Heart left ventricle (tissue), 13 donors: ENCODE results near the gene EIF5A2.

Experiments used
- POLR2A ChIP-seq, 2 donors: fragments of 450-650 bp; IDR thresholded peaks; one replicate each; pipeline ENCODE4 v1.6.1; 2017; ENCODE audit warnings: antibody characterized with exemption in 2 of 2, mild to moderate bottlenecking in 2 of 2, moderate library complexity in 2 of 2
- TF ChIP-seq, protein P1 (sequence below), 12 donors: fragments of 200-600 bp; sonication (generic) in 4 of 12; IDR thresholded peaks; one replicate each; pipeline versions ENCODE4 v1.5.0 to v1.8.0; 2018 to 2022; ENCODE audit warnings: antibody characterized with exemption in 12 of 12, mild to moderate bottlenecking in 5 of 12
- donor health status: ischemic (EF 13 %, LVEDD 7.1; RV severe dilation, severe dysfunction).
- donor health status: DM: no; HTN: yes; CAD: no.
- donor health status: DM: no; HTN: no; CAD: no.
- donor health status: ischemic (EF 25% LVEDD 6.9; RV normal size, moderate dysfunction).
- donor health status: ischemic (EF 25% LVEDD 5.7; RV mildly dilated, moderate dysfunction).
- donor health status: ischemic (EF 35%, LVEDD 5.7; RV mildly dilated, moderate dysfunction).
- donor health status: nonischemic (EF 11% LVEDD 7.7; RV severe dilation, severe dysfunction).
- donor health status: DM: yes; HTN: yes; CAD: no.
- donor health status: PGD.
- donor health status: ischemic (EF 29% LVEDD 5.4; RV normal size, mild dysfunction).
- donor health status: nonischemic (EF 23%, LVEDD 6.1; RV moderate dilation, normal function).

GRCh38 chr3:170918715-170919114 is 10.3 kb upstream of the EIF5A2 start:
- TF ChIP-seq, protein P1, sequence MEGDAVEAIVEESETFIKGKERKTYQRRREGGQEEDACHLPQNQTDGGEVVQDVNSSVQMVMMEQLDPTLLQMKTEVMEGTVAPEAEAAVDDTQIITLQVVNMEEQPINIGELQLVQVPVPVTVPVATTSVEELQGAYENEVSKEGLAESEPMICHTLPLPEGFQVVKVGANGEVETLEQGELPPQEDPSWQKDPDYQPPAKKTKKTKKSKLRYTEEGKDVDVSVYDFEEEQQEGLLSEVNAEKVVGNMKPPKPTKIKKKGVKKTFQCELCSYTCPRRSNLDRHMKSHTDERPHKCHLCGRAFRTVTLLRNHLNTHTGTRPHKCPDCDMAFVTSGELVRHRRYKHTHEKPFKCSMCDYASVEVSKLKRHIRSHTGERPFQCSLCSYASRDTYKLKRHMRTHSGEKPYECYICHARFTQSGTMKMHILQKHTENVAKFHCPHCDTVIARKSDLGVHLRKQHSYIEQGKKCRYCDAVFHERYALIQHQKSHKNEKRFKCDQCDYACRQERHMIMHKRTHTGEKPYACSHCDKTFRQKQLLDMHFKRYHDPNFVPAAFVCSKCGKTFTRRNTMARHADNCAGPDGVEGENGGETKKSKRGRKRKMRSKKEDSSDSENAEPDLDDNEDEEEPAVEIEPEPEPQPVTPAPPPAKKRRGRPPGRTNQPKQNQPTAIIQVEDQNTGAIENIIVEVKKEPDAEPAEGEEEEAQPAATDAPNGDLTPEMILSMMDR (IDR thresholded peaks at IDR 0.05) = no peak
- no peak for TF ChIP-seq POLR2A (IDR thresholded peaks at IDR 0.05)
